Measurements from ENCODE around the gene JMJD8. TPM values are rescaled to one million over a fixed set of nuclear protein-coding genes. Genes with fewer than 3 reads are reported as not detected.

The JMJD8 gene
- total and polyA plus RNA-seq, 2 experiments from 2014 or later = 48.5 to 82.5 TPM

DNA sequence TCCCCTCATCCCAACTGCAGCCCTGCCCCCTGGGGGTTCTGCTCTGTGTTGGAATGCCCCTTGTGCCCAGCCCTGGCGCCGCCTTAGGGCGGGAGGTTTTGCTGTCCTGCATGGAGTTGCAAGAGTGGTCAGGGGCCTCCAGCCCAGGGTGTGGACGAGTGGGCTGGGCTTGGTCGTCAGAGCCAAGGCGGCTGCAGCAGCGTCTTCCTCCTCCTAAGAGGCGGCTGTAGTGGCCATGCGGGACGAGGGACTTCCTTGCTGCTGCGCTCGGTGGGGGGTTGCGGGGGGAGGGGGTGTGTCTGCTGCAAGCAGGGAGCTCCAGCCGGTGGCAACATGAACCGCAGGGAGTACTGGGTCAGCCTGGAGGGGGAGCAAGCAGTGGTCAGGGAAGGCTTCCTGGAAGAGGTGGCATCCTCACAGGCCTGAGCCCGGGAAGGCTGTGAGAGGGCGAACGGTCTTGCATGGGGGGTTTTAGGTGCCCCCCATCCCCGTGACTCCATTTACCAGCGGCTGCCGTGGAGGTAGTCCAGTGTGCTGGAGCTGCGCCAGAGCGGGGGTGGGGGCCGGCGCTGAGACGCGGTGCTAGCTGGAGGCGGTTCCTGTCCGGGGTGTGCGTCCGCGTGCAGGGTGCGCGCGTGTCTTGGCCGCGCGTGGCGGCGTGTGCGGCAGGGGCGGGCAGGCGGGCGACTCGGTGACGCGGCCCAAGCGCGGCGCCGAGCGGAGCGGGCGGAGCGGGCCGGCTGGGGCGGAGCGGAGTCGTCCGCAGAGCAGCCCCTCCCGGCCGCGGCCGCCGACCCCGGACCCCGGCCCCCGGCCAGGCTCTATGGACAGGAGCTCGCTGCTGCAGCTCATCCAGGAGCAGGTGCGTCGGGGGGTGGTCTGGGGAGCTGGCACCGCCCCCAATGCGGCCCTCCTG is 8.9 kb downstream of the JMJD8 start, which contains the start of gene RHBDL1:
Gene RHBDL1 (plus strand): TSS at position 704 of the 916 bp plus-strand sequence. CDS start 120 bp downstream, at position 824.
- no peaks in the 10 kb centered on the region for H3K27me3 ChIP-seq (ENCODE audit: insufficient read depth)
- no peaks in the 10 kb centered on the region for H3K79me2 ChIP-seq (replicated peaks; ENCODE audit: insufficient read depth)
- H3K9me3 Mint-ChIP-seq = no peaks in the 10 kb centered on the region; the same call in 2 of the 3 replicates
- H3K27ac ChIP-seq (ENCODE audit: low read depth) = no peak within 1 kb of the TSS
- H3K36me3 Mint-ChIP-seq (ENCODE audit: low read depth) = peaks cover 14% of the 10 kb centered on the region; the same call in 2 of the 3 replicates
- peaks cover 5% of the 10 kb centered on the region; the same call in 1 of the 2 replicates for H3K36me3 ChIP-seq (ENCODE audit: insufficient read depth)
- H2AFZ ChIP-seq = no peak within 1 kb of the TSS
- peaks cover 10% of the 10 kb centered on the region for H3K27me3 Mint-ChIP-seq (ENCODE audit: insufficient read depth, low read depth, poor library complexity)
- H3K4me1 Mint-ChIP-seq = peaks cover 17% of the 10 kb centered on the region
- no peak within 1 kb of the TSS for H3K27ac Mint-ChIP-seq
- DNase-seq (ENCODE audit: low spot score) = peak; percentile 80
- TF ChIP-seq POLR2AphosphoS5 (IDR thresholded peaks at IDR 0.05; ENCODE audit: low read depth) (0 out of 2 replicates have a peak, but pooled peaks have one; percentile 16), CREB1 (CRISPR knock-in tag; IDR thresholded peaks at IDR 0.05; ENCODE audit: low read depth) (no peak), EZH2 (IDR thresholded peaks at IDR 0.05; ENCODE audit: low read depth, unreplicated experiment) (no peak), EZH2phosphoT487 (IDR thresholded peaks at IDR 0.05; ENCODE audit: unreplicated experiment) (no peak)
- TF ChIP-seq, protein P1, sequence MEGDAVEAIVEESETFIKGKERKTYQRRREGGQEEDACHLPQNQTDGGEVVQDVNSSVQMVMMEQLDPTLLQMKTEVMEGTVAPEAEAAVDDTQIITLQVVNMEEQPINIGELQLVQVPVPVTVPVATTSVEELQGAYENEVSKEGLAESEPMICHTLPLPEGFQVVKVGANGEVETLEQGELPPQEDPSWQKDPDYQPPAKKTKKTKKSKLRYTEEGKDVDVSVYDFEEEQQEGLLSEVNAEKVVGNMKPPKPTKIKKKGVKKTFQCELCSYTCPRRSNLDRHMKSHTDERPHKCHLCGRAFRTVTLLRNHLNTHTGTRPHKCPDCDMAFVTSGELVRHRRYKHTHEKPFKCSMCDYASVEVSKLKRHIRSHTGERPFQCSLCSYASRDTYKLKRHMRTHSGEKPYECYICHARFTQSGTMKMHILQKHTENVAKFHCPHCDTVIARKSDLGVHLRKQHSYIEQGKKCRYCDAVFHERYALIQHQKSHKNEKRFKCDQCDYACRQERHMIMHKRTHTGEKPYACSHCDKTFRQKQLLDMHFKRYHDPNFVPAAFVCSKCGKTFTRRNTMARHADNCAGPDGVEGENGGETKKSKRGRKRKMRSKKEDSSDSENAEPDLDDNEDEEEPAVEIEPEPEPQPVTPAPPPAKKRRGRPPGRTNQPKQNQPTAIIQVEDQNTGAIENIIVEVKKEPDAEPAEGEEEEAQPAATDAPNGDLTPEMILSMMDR (conservative IDR thresholded peaks at IDR 0.05; ENCODE audit: low read depth in 2 of 2) = peak in 1 of 2 experiments; percentile 31; a peak in 1 of 4 replicates
- peaks cover 11% of the 10 kb centered on the region; the same call in 1 of the 2 replicates for H3K4me1 ChIP-seq (ENCODE audit: insufficient read depth)
- peaks cover 3% of the 10 kb centered on the region; the same call in 1 of the 2 replicates for H4K20me1 ChIP-seq (replicated peaks; ENCODE audit: insufficient read depth)
- ATAC-seq = peak; percentile 5
- no peaks in the 10 kb centered on the region for H3K9me2 ChIP-seq (ENCODE audit: insufficient read depth)
- H3K4me3 Mint-ChIP-seq = peak within 1 kb of the TSS; percentile 72
- H3K4me2 ChIP-seq = peak within 1 kb of the TSS; percentile 86
- H3K4me3 ChIP-seq = peak within 1 kb of the TSS; percentile 66
- H3F3A ChIP-seq (replicated peaks; ENCODE audit: low read depth) = peaks cover 17% of the 10 kb centered on the region

DNA sequence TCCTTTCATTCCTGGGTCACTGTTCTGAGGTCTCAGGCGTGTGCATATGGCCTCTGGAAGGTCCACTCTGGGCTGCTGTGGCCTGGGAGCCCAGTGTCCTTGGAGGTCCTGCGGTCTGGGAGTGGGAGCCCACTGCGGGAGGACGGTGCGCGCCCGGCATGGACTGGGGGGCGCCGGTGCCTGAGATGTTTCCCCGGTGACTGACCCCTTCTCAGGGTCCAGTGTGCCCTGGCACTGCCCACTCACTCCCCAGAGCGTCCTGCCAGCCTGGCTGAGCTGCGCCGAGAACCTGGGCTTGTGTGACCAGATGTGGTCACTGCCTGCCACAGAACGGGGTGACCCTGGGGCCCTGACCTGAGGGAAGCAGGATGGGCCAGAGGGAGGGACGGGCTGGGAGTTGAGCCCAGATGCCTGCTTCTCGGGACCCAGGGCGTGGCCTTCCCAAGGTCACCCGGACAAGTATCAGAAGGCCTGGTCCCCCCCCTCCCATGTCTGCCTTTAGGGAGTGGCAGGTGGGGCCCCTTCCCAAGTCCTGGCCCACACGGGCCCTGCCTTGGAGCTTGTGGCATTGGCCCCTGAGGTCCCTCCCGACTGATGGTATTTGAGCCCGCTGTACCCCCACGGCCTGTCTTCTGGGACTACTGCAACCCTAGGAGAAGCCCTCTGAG is 9.8 kb downstream of the JMJD8 start:
- Histone ChIP-seq H3K27me3 (ENCODE audit: insufficient read depth) (no peaks in the 10 kb centered on the region), H3K4me2 (peak overlapping the region; percentile 86), H4K20me1 (replicated peaks; ENCODE audit: insufficient read depth) (peaks cover 3% of the 10 kb centered on the region; the same call in 1 of the 2 replicates), H3K4me3 (peak overlapping the region; percentile 66), H3K27ac (ENCODE audit: low read depth) (no peak overlapping the region), H3K79me2 (replicated peaks; ENCODE audit: insufficient read depth) (peaks cover 3% of the 10 kb centered on the region), H3K36me3 (ENCODE audit: insufficient read depth) (peaks cover 11% of the 10 kb centered on the region; the same call in 1 of the 2 replicates), H2AFZ (no peak overlapping the region), H3F3A (replicated peaks; ENCODE audit: low read depth) (peaks cover 17% of the 10 kb centered on the region), H3K9me2 (ENCODE audit: insufficient read depth) (no peaks in the 10 kb centered on the region), H3K4me1 (ENCODE audit: insufficient read depth) (peaks cover 11% of the 10 kb centered on the region; the same call in 1 of the 2 replicates)
- peaks cover 20% of the 10 kb centered on the region for H3K36me3 Mint-ChIP-seq (ENCODE audit: low read depth)
- H3K27ac Mint-ChIP-seq = no peak overlapping the region
- peaks cover 15% of the 10 kb centered on the region for H3K4me1 Mint-ChIP-seq
- H3K27me3 Mint-ChIP-seq (ENCODE audit: insufficient read depth, low read depth, poor library complexity) = peaks cover 8% of the 10 kb centered on the region
- DNase-seq (ENCODE audit: low spot score) = no peak
- no peaks in the 10 kb centered on the region for H3K9me3 Mint-ChIP-seq
- ATAC-seq = no peak
- H3K4me3 Mint-ChIP-seq = peak overlapping the region; percentile 72; the same call in 2 of the 3 replicates
- TF ChIP-seq ZNF114 (CRISPR knock-in tag; IDR thresholded peaks at IDR 0.05) (no peak), POLR2AphosphoS5 (IDR thresholded peaks at IDR 0.05; ENCODE audit: low read depth) (no peak), NANOG (IDR thresholded peaks at IDR 0.05; ENCODE audit: borderline replicate concordance) (no peak), CREB1 (CRISPR knock-in tag; IDR thresholded peaks at IDR 0.05; ENCODE audit: low read depth) (no peak), ZNF331 (CRISPR knock-in tag; IDR thresholded peaks at IDR 0.05; ENCODE audit: low read depth) (no peak), JUNB (IDR thresholded peaks at IDR 0.05; ENCODE audit: unreplicated experiment) (no peak), STAT1 (IDR thresholded peaks at IDR 0.05; ENCODE audit: unreplicated experiment) (no peak), EZH2 (IDR thresholded peaks at IDR 0.05; ENCODE audit: low read depth, unreplicated experiment) (no peak)
- TF ChIP-seq, protein P1 (conservative IDR thresholded peaks at IDR 0.05; ENCODE audit: low read depth in 2 of 2) = no peak
- TF ChIP-seq, protein P2, sequence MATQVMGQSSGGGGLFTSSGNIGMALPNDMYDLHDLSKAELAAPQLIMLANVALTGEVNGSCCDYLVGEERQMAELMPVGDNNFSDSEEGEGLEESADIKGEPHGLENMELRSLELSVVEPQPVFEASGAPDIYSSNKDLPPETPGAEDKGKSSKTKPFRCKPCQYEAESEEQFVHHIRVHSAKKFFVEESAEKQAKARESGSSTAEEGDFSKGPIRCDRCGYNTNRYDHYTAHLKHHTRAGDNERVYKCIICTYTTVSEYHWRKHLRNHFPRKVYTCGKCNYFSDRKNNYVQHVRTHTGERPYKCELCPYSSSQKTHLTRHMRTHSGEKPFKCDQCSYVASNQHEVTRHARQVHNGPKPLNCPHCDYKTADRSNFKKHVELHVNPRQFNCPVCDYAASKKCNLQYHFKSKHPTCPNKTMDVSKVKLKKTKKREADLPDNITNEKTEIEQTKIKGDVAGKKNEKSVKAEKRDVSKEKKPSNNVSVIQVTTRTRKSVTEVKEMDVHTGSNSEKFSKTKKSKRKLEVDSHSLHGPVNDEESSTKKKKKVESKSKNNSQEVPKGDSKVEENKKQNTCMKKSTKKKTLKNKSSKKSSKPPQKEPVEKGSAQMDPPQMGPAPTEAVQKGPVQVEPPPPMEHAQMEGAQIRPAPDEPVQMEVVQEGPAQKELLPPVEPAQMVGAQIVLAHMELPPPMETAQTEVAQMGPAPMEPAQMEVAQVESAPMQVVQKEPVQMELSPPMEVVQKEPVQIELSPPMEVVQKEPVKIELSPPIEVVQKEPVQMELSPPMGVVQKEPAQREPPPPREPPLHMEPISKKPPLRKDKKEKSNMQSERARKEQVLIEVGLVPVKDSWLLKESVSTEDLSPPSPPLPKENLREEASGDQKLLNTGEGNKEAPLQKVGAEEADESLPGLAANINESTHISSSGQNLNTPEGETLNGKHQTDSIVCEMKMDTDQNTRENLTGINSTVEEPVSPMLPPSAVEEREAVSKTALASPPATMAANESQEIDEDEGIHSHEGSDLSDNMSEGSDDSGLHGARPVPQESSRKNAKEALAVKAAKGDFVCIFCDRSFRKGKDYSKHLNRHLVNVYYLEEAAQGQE (IDR thresholded peaks at IDR 0.05; ENCODE audit: unreplicated experiment) = no peak
